Measurements from ENCODE around the gene COQ6.
"Not testable (repeated sequence)": the region's sequence is repeated elsewhere in the genome, so short reads cannot be mapped to it uniquely, and the experiment has no call there.

Gene COQ6

GRCh38 chr14:73977896-73978295, 27.8 kb downstream of the COQ6 start:
- no peak for DNase-seq (ENCODE audit: low read depth in 1 of 2, low spot score in 1 of 2)

GRCh38 chr14:73988065-73988464, 38.0 kb downstream of the COQ6 start:
- no peak for DNase-seq (ENCODE audit: low read depth in 1 of 2, low spot score in 1 of 2)

- not testable (repeated sequence) for DNase-seq (ENCODE audit: low read depth in 1 of 2, low spot score in 1 of 2)
Measured at GRCh38 chr14:73988656-73989055, 38.6 kb downstream of the COQ6 start.

- no peak for DNase-seq (ENCODE audit: low read depth in 1 of 2, low spot score in 1 of 2)
Measured at GRCh38 chr14:73991092-73991491, 41.0 kb downstream of the COQ6 start.

DNA sequence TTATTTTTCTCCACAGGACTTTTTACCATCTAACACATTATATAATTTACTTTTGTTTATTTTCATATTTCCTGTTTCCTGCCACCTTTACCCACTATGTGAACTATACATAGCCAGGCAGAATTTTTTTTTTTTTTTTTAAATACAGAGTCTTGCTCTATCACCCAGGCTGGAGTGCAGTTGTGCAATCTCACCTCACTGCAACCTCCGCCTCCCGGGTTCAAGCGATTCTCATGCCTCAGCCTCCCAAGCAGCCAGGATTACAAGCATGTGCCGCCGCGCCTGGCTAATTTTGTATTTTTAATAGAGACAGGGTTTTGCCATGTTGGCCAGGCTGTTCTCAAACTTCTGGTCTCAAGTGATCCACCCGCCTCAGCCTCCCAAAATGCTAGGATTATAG, 44.8 kb downstream of the COQ6 start:
- not testable (repeated sequence) for DNase-seq (ENCODE audit: low read depth in 1 of 2, low spot score in 1 of 2)

DNA sequence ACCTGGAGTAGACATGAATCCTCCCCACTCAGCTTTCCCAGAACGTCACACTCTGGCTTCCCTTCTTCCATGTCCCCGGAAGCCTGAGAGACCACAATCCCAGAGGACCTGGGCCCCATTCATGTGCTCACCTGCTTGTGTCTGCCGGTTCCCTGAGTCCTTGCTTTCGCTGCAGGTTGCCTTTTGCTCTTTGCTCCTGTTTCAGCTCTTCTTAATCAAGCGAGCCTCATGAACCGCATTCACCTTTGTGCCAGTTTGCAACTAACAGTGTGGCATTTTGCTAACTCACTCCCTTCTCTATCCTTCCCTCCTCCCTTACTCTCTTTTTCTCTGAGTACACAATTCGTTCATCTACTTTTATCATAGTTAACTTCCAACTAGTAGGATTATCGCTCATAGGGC, 45.9 kb downstream of the COQ6 start:
- DNase-seq (ENCODE audit: low read depth in 1 of 2, low spot score in 1 of 2): no peak

GRCh38 chr14:73996731-73997107, 46.6 kb downstream of the COQ6 start:
- DNase-seq (ENCODE audit: low read depth in 1 of 2, low spot score in 1 of 2): no peak

DNA sequence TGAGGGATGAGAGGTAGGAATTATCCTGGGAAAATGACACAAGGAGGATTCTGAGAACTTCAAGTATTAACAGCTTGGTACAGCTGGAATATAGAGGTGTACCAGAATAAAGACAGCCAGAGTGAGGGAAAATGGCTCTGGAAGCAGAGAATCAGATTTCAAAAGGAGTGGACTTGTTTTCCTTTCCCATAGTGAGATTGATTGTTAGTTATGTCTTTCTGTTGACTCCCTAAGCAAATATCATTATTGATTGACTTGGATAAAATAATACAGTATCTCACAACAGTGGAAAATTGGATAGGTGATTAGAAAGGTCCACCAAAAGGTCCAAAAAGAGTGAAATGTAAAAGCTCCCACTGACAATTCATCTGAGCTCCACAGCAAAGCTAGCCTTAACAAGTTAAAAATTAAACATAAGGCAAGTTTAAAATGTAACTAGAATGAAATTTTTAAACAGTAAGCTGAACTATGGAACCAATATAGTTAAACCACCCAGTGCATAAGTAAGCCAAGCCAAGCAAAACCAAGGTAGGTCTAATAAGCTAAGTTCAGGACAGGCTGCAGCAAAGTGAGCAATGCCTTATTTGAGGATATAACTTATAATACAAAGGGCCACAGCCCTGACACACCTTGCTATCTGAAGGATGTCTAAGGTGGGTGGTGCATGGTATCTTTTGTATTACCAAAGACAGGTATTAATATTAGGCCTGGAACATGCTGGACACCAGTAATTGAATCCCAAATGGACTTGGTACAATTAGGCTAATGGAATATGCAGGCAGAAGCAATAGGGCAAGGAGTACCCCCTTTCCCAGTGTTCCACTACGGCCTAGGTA, 47.2 kb downstream of the COQ6 start:
- no peak for DNase-seq (ENCODE audit: low read depth in 1 of 2, low spot score in 1 of 2)

GRCh38 chr14:73997944-73998447, 47.9 kb downstream of the COQ6 start:
- no peak for DNase-seq (ENCODE audit: low read depth in 1 of 2, low spot score in 1 of 2)

DNA sequence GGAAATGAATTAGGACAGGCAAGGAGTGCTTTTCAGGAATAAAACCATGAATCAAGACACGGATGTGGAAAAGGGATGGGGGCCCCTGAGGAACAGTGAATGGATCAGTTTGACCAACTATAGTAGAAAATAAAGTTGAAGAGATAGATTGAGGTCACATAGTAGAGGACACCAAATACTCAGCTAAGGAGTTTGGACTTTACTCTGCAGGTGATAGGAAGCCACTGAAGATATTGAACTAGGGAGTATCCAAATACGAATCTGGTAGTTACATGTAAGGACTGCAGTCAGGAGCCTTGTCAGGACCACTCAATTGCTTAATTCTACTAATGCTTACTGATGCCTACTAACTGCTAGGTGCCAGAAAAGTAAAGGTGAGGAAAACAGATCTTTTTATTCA, 48.6 kb downstream of the COQ6 start:
- no peak for DNase-seq (ENCODE audit: low read depth in 1 of 2, low spot score in 1 of 2)

DNA sequence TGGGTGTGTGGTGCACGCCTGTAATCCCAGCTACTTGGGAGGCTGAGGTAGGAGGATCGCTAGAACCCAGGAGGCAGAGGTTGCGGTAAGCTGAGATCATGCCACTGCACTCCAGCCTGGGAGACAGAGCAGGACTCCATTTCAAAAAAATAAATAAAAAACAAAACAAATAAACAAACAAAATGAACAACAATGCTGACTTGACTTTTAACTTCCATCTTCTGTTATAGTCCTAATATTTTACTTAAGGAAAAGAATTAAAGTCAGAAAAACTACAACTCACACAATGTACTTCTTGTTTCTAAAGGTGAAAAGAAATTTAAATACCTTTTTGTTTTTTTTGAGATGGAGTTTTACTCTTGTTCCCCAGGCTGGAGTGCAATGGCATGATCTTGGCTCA, 55.6 kb downstream of the COQ6 start:
- not testable (repeated sequence) for DNase-seq (ENCODE audit: low read depth in 1 of 2, low spot score in 1 of 2)

- DNase-seq (ENCODE audit: low read depth in 1 of 2, low spot score in 1 of 2): no peak
Measured at GRCh38 chr14:74008843-74009499, 58.9 kb downstream of the COQ6 start.

Measured in activated CD4-positive, alpha-beta T cell treated with anti-CD3 and anti-CD28 coated beads, Interleukin-2, amount 50 U/mL, for 24 hours (primary cell).